HG03097 (cell line): ENCODE results near the gene RMND1.
"Not testable (repeated sequence)": the region's sequence is repeated elsewhere in the genome, so short reads cannot be mapped to it uniquely, and the experiment has no call there.

ENCODE experiments used
- ATAC-seq: cut with Tn5 transposase; IDR thresholded peaks from one replicate; pipeline ENCODE4 v1.9.1; 2021; ENCODE audit not compliant: unreplicated experiment, low FRiP score

The RMND1 gene

GRCh38 chr6:151387175-151387970, 64.6 kb downstream of the RMND1 start:
- ATAC-seq: no peak

- no peak for ATAC-seq
Observed at GRCh38 chr6:151385177-151385576, 66.7 kb downstream of the RMND1 start.

- ATAC-seq: no peak
Observed at GRCh38 chr6:151384151-151384550, 67.8 kb downstream of the RMND1 start.

GRCh38 chr6:151382631-151383030, 69.3 kb downstream of the RMND1 start:
- not testable (repeated sequence) for ATAC-seq

GRCh38 chr6:151381722-151382121, 70.2 kb downstream of the RMND1 start:
- no peak for ATAC-seq

- ATAC-seq: no peak
Observed at GRCh38 chr6:151380848-151381205, 71.1 kb downstream of the RMND1 start.

- no peak for ATAC-seq
Observed at GRCh38 chr6:151379933-151380847, 71.7 kb downstream of the RMND1 start.

- no peak for ATAC-seq
Observed at GRCh38 chr6:151377095-151377494, 74.8 kb downstream of the RMND1 start.

GRCh38 chr6:151376440-151376839, 75.5 kb downstream of the RMND1 start:
- ATAC-seq: no peak

DNA sequence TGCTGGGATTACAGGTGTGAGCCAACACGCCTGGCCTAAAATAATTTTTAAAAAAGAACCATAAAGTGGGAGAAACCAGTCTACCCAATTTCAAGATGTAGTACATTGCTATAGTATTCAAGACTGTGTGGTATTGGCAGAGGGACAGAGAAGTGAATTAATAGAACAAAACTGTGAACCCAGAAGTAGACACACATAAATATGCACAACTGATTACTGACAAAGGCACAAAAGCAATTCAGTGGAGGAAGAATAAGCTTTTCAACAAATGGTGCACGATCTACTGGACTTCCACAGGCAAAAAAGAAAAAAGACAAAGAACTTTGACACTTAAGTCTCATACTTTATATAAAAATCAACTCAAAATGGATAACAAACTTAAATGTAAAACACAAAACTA, 76.1 kb downstream of the RMND1 start:
- ATAC-seq: no peak

DNA sequence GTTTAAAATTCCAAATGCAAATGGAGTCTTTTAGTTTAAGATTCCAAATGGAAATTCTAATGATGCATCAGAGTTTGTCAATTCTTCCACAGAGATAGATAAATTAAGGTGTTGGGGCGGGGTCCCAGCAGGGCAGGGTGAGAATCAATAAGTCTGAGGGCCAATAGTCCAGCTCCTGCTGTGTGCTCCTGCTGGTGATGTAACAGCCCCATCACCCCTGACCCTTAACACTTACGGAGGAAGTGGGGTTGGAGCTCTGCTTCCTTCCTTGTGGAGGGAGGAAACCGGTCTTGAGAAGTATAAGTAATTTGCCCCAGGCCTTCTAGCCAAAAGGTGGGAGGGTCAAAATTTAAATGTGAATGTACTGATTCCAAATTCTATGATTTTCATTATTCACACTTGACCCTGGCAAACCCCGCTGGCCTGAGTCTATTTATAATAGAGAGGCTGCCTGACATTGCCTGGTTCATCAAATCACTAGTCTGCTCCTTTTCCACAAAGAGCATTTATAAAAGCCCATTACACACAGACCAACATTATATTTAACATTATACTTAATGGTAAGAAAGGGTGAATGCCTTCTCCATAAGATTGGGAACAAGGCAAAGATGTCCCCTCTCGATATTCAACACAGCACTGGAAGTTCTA, 77.8 kb downstream of the RMND1 start:
- no peak for ATAC-seq

DNA sequence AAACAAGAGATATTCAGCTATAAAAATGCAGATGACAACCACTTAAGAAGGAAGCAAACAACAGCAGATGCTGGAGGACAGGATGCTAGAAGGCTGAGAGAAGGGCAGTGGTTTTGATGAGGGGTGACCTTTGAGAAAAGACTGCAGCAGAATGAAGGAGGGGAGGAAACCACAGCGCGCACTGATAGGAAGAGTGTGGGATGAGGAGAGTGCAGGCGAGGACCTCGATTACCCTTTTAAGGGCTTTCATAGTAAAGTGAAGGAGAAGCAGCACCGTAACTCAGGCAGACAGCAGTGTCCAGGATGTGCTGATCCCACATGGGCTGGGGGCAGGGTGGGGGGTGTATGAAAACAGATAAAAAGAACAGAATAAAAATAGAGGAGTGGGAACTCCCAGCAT, 79.8 kb downstream of the RMND1 start:
- ATAC-seq: no peak

DNA sequence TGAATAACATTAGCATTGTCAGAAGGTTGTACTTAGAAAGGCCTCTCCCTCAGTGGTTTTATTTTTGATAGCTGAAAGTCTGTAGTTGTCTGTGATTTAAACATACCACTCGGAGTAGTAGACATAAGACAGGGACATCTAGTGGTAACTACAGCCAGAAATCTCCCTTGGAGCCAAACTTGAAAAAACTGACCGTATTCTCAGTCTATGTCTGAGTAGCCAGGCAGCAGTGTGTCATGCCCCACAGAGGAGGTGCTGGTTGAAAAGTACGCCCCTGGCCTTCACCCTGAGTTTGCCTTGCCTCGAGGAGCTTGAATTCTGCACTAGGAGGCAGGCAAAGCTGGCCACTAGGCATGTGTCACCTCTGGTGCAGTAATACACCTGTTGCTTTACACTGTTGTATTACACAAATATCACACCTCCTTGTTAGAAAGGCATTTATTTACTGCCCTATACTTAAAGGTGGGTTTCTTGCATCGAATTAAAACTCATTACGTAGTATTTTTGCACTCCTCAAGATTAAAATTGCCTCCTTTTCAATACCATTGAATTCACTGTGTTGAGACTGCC, 81.3 kb downstream of the RMND1 start:
- ATAC-seq: no peak

- ATAC-seq: no peak
Observed at GRCh38 chr6:151365233-151365632, 86.7 kb downstream of the RMND1 start.

DNA sequence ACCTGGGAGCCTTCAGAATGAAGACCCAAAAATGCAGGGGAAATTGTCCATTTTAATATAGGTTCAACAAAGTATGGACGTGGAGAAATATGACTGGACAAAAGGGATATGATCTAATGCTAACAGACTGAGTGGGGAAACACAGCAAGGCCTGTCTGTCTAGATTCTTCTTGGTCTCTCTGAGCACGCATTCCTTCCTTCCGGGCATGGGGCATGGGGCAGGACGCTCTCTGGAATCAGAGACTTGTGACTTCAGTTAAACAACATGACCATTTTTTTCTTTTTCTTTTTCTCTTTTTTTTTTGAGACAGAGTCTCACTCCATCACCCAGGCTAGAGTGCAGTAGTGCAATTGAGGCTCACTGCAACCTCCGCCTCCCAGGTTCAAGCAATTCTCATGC, 92.4 kb downstream of the RMND1 start:
- no peak for ATAC-seq

GRCh38 chr6:151358475-151358874, 93.5 kb downstream of the RMND1 start:
- no peak for ATAC-seq

DNA sequence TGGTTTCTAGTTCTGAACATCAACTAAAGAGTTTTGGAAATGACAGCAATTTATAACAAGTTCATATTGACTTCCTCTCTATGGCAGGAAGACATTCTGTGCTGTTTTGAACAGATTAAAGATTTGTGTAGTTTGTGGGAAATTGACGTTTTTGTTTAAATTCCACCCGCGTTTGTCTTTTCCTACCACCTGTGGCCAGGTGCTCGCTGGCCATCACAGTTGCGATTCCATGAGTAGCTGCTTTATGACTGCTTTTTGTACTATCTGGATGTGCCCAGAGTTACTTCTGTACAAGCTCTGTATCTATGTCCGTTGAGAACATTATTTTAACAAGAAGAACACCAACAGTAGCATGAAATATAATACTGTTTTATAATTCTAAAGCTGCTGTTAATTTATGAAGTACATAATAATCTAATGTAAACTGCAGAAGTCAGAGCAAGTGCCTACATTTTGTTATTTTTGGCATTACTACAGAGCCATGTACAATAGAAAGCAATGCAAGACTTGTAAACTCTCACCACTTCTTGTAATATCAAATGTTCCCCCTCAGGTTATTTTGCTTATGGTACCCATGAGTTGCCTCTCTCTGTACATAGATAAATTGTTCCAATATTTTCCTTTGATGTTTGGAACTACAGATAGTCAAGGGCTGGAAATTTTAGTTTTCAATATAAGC, 94.0 kb downstream of the RMND1 start:
- no peak for ATAC-seq

- not testable (repeated sequence) for ATAC-seq
Observed at GRCh38 chr6:151356983-151357382, 94.9 kb downstream of the RMND1 start.
